SJCRH30 (cell line): Measurements from ENCODE around the gene S100A4. TPM values are rescaled to one million over a fixed set of nuclear protein-coding genes. Genes with fewer than 3 reads are reported as not detected.

Source experiments
- DNase-seq, 2 experiments: peaks; one replicate each; pipeline ENCODE4 v3.0.0-alpha.2; 2015 to 2020
- H3K27ac ChIP-seq: fragments of 250-450 bp; sonication (Bioruptor Pico); 2 replicates; pipeline ENCODE4 v1.5.1; 2020; ENCODE audit warnings: mild to moderate bottlenecking, moderate library complexity
- H3K27me3 ChIP-seq: fragments of 250-450 bp; sonication (Bioruptor Pico); 2 replicates; pipeline ENCODE4 v1.5.1; 2020; ENCODE audit warnings: mild to moderate bottlenecking, moderate library complexity
- H3K36me3 ChIP-seq: fragments of 250-450 bp; sonication (Bioruptor Pico); 2 replicates; pipeline ENCODE4 v1.5.1; 2020; ENCODE audit warnings: mild to moderate bottlenecking, moderate library complexity
- H3K4me1 ChIP-seq: fragments of 250-450 bp; sonication (Bioruptor Pico); 2 replicates; pipeline ENCODE4 v1.5.1; 2020; ENCODE audit warnings: mild to moderate bottlenecking, moderate library complexity
- H3K4me3 ChIP-seq: fragments of 250-450 bp; sonication (Bioruptor Pico); 2 replicates; pipeline ENCODE4 v1.5.1; 2020; ENCODE audit warnings: mild to moderate bottlenecking, moderate library complexity
- H3K9me3 ChIP-seq: fragments of 250-450 bp; sonication (Bioruptor Pico); replicated peaks from 2 replicates; pipeline ENCODE4 v1.5.1; 2020; ENCODE audit warnings: mild to moderate bottlenecking, moderate library complexity
- total RNA-seq: library from RNA; depleted of rRNA; stranded (reverse); fragments of >200 nt; shearing (Covaris generic); gene quantifications from 2 replicates; pipeline ENCODE4 v1.2.3, GENCODE V29; 2014

S100A4 gene
- total RNA-seq, 1 experiment from 2014 or later: 2.1 TPM

DNA sequence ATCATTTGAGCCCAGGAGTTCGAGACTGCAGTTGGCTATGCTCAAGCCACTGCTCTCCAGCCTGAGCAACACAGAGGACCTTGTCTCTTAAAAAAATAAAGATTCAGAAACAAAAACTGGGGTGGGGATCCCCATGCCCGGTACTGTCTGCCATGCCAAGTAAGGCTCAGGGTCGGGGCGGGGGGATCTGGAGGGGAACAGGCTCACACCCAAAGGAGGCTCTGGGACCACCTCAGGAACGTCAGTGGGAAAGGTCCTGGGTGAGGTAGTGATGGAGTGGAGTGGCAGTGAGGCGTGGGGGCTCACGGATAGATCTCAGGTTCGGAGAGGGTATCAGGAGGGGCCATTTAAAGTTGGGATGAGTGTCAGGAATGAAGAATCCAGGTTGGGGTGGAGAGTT lies 765 bp upstream of the S100A4 start:
- no peak overlapping the region for H3K4me3 ChIP-seq
- no peaks in the 10 kb centered on the region for H3K36me3 ChIP-seq
- H3K9me3 ChIP-seq: no peaks in the 10 kb centered on the region
- H3K4me1 ChIP-seq: peaks cover 14% of the 10 kb centered on the region
- H3K27me3 ChIP-seq: no peaks in the 10 kb centered on the region
- H3K27ac ChIP-seq: no peak overlapping the region
- no peak for DNase-seq

DNA sequence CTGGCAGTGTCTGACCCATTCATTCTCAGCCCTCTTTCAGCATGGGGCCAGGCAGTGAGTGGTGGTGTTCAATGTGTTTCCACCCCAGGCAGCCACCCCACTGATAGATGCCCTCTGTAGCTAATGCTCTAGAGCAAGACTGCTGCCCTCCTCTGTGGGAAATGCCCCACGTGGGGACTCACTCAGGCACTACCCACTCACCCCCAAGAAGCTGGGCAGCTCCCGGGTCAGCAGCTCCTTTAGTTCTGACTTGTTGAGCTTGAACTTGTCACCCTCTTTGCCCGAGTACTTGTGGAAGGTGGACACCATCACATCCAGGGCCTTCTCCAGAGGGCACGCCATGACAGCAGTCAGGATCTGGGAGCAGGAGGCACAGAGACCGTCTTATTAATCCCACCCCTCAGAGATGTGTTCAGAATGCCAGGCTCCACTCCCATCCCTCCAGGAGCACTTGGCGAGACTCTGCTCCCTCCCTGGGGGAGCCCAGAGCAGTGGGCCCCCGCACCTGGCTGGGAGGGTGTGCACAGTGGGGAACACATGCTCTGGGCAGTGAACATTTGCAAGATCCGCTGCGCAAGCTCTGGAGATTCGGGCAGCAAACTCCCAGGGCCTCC lies 1.0 kb downstream of the S100A4 start:
- no peak for DNase-seq
- H3K9me3 ChIP-seq: no peaks in the 10 kb centered on the region
- H3K27ac ChIP-seq: no peak overlapping the region
- no peaks in the 10 kb centered on the region for H3K36me3 ChIP-seq
- H3K4me1 ChIP-seq: peaks cover 18% of the 10 kb centered on the region
- H3K4me3 ChIP-seq: no peak overlapping the region
- no peaks in the 10 kb centered on the region for H3K27me3 ChIP-seq

DNA sequence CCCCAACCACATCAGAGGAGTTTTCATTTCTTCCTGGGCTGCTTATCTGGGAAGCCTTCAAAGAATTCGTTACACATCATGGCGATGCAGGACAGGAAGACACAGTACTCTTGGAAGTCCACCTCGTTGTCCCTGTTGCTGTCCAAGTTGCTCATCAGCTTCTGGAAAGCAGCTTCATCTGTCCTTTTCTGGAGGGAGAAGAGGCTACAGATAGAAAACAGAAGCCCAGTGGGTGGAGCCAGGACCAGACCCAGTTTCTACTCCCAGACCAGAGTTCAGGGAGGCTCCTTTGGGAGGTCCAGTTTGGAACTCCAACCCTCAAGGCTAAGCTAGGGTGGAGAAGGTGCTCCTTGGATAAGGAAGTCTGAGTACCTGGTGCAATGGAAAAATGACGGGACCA lies 1.9 kb downstream of the S100A4 start:
- no peaks in the 10 kb centered on the region for H3K36me3 ChIP-seq
- DNase-seq: no peak
- H3K4me3 ChIP-seq: no peak overlapping the region
- H3K4me1 ChIP-seq: peaks cover 9% of the 10 kb centered on the region; the same call in 1 of the 2 replicates
- H3K9me3 ChIP-seq: no peaks in the 10 kb centered on the region
- H3K27me3 ChIP-seq: no peaks in the 10 kb centered on the region
- H3K27ac ChIP-seq: no peak overlapping the region

DNA sequence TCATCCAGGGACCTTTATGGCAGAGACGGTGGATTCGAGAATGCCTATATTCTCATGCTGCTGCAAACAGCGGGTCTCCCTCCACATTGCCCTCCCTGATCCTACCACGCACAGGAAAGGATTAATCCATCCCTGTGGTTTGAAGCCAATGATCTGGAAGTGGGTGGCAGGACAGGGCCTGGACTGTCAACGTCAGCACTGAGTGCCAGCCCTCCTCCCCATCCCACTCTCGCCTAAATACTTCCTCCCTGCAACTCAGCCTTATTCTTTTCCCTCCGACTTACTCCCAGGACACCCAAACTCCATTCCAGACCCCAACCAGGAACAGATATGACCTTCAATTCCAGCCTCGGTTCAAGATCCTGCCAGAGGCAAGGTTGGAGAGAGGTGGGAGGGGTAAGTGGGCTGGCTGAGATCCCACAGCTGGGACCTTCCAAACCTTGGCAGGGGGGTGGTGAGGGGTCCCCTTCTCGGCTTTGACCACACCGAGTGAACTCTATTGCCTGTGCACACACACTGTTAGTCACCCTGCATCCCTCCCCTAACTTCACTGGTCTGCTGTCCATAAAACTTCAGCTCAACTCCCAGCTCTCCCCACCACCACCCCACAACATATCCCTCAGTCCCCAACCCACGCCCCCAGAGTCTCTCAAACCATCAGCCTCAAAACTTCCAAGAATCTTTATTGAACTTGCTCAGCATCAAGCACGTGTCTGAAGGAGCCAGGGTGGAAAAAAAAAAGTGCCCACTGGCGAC lies 2.5 kb downstream of the S100A4 start:
- no peaks in the 10 kb centered on the region for H3K9me3 ChIP-seq
- H3K4me1 ChIP-seq: peaks cover 7% of the 10 kb centered on the region; the same call in 1 of the 2 replicates
- no peak for DNase-seq
- H3K4me3 ChIP-seq: no peak overlapping the region
- no peaks in the 10 kb centered on the region for H3K36me3 ChIP-seq
- no peak overlapping the region for H3K27ac ChIP-seq
- no peaks in the 10 kb centered on the region for H3K27me3 ChIP-seq

DNA sequence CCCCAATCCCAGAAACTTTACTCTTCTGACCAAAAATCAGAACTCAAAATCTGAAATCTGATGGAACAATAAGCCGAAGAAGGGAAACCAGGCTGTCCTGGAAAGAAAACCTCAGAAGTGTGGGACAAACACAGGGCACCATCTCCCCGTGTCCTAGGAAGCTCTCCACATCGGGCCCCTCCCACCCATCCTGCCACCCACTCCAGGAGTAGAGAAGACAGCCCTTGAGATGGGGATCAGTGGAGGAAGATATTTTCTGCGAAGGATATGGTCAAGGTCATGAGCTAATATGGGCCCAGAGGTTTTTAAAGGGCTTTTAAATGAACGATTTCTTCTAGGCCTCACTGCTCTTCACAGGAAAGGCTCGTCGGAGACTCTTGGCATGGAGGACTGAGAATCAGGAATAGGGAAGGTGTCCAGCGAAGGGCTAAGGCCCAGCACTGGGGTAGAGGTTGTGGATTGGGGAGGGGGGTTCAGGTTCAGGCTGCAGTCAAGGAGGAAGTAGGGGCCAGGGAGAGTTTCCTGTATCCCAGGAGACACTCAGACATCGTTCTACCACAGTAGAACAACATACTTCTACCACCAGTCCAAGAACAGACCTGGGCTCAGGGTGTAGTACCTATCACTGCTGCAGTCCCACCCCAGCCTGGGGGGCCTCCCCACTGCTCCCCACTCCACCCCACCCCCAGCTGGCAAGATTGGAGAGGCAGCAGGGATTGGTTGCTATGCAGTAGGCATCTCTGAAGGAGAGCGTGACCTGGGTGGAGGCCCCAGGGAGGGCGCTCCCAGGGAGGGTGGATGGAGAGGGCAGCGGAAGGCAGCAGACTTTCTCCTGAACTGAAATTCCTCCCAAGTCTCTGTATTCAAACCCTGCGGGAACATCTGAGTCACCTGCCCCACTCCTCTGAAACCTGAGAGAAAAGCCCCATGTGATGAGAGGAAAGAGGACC lies 3.7 kb downstream of the S100A4 start:
- H3K4me1 ChIP-seq: peaks cover 9% of the 10 kb centered on the region

DNA sequence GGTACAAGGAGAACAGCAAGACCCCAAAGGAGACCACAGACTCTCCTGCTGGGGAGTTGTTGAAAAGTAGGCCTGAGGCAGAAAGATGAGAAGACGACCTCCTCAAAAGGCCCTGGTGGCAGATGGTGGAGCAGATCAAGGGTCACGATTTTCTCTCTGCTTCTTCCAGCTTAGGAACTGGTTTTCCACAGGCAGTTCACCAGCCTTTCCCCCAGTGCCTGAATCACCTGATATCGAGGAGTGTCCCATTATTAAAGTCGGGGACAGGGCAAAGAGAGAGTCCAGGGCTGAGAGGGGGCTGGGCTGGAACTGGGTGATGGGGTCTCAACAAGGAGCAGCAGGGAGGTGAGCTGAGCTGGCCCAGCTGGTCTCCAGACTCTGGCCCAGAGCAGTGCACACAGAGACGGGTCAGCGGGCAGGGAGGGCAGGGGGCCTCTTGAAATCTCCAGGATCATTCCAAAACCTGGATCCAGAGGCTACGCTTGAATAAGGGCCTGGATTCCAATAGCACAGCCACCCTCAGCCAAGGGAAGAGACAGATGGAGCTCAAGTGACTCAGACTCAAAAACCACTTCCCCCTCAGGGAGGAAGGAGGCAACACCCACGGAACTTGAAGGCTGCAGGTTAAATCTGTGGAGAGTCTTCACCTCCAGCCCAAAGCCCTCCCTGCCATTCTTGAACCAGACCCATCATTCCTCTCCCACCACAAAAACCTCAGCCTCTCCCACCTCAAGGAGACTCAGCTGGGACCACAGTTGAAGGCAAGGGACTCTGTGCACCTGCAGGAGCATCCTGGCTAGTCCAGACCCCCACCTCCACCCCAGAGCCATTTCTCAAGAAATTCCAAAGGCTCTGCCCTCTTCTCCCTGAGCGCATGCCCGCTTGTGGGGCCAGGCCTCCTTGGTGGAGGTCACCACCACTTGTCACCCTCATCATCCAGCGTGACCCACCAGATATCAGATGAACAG lies 4.9 kb downstream of the S100A4 start, which contains the start of gene S100A5:
Gene S100A5, minus strand, starts transcription at position 541 of the 968 bp plus-strand sequence. CDS start 743 bp downstream, outside the sequence.
- no peaks in the 10 kb centered on the region for H3K36me3 ChIP-seq
- no peaks in the 10 kb centered on the region for H3K9me3 ChIP-seq
- H3K4me3 ChIP-seq: no peak within 1 kb of the TSS
- no peaks in the 10 kb centered on the region for H3K27me3 ChIP-seq
- H3K27ac ChIP-seq: no peak within 1 kb of the TSS
- peak in 1 of 2 experiments; percentile 44 for DNase-seq
- H3K4me1 ChIP-seq: peaks cover 15% of the 10 kb centered on the region

More for the DNA sequence above, 3.7 kb downstream of the S100A4 start:
- DNase-seq: no peak
- no peak overlapping the region for H3K27ac ChIP-seq
- no peaks in the 10 kb centered on the region for H3K9me3 ChIP-seq
- H3K27me3 ChIP-seq: no peaks in the 10 kb centered on the region
- no peak overlapping the region for H3K4me3 ChIP-seq
- H3K36me3 ChIP-seq: no peaks in the 10 kb centered on the region

DNA sequence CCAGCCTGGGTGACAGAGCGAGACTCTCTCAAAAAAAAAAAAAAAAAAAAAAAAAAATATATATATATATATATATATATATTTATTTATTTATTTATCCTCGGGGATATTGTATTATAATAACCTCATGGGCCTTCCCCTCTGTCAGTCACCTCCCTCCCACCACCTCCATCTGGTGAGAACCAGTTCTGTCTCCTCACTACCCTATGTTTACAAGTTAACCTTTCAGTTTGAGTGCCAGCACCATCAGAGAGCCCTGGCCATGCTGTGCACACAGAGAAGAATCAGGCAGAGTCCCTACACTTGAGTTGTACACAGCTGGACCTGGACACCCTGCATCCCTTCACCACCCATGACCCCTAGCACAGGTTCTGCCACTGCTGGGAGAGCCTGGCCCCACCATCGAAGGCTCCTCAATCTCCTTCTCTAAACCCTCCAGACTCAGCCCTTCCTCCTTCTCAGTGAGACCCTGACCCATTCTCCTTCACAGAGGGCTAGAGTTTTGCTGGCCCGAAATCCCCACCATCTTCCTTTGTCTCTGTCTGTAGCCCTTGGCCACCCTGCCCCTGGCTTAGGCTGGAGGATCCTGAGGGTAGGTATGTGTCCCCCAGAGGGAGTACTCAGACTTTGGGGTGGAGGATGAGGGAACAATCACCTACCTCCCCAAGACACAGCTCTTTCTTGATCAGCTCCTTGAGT lies 6.1 kb downstream of the S100A4 start:
- peaks cover 18% of the 10 kb centered on the region for H3K4me1 ChIP-seq
- H3K36me3 ChIP-seq: no peaks in the 10 kb centered on the region
- DNase-seq: no peak
- H3K9me3 ChIP-seq: no peaks in the 10 kb centered on the region
- H3K27me3 ChIP-seq: no peaks in the 10 kb centered on the region
- no peak overlapping the region for H3K4me3 ChIP-seq
- no peak overlapping the region for H3K27ac ChIP-seq

DNA sequence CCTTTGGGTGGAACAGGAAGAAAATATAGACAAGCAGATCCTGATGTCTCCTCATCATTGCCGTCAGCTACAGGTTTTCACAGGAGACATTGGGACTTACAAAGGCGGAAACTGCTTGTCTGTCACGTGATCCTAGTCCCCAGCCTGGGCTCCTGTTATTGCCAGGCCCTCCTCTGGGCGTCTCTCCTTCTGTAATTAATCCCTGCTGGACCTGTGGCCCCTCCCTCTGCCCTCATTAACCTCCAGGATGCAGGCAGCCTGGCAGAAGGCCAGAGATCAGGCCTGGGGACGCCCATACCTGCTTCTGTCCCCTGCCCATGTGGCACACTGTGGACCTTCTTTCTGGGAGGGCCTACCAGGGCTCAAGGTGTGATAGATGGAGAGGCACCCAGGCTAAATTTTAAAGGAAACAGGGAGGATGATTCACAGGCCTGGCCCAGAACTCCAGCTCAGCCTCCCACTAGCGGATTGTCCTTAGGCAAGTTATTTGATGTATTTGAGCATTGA lies 7.2 kb downstream of the S100A4 start:
- H3K9me3 ChIP-seq: no peaks in the 10 kb centered on the region
- H3K4me3 ChIP-seq: no peak overlapping the region
- H3K27me3 ChIP-seq: no peaks in the 10 kb centered on the region
- H3K27ac ChIP-seq: no peak overlapping the region
- peaks cover 30% of the 10 kb centered on the region for H3K4me1 ChIP-seq
- no peaks in the 10 kb centered on the region for H3K36me3 ChIP-seq
- no peak for DNase-seq

DNA sequence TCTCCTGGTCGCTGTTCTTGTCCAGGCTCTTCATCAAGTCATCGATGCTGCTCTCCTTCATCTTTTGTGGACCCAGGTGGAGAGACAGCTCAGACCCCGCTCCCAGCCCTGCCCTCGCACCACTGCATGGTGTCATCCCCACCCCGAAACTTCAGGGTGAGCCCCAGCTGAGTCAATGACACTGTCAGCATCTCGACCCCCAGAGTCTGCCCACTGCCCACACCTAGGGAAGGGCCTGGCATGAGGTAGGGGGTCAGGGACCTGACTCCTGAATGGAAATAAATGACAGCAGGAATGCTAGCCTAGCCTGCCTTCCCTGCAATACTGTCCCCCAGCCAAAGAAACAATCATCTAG lies 8.3 kb downstream of the S100A4 start:
- DNase-seq: no peak
- H3K27ac ChIP-seq: no peak overlapping the region
- H3K4me3 ChIP-seq: no peak overlapping the region
- H3K36me3 ChIP-seq: no peaks in the 10 kb centered on the region
- H3K27me3 ChIP-seq: no peaks in the 10 kb centered on the region
- H3K4me1 ChIP-seq: peaks cover 35% of the 10 kb centered on the region
- no peaks in the 10 kb centered on the region for H3K9me3 ChIP-seq

DNA sequence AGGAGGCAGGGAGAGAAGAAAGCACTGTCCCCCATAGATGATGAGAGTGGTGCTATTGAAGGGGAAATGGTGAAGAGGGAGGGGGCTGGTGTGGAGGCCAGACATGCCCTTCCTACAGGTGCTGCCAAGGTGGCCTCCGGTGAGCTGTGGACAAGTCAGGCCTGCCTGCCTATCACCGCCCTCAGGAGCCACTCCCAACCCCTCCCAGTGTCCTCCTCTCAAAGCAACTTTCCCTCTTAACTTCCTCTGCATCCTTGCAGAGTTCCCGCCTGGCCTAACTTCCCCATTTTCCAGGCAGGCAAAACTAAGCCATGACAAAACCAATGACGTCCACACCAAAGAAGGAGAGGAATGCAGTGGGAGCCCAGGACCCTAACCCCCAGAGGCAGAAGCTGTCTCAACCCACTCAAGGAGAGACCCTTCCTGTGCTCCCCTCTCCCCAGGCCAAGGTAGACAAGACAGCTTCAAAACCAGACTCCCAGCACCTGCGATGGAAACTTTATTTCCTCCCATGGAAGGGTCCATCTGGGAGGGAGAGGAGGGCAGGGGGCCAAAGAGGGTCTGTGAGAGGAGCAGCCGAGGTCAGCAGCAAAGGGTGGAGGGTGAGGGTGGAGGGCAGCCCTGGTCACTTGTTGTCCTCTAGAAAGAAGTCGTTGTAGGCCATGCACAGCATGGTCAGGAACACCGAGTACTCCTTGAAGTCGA lies 8.8 kb downstream of the S100A4 start:
- H3K27ac ChIP-seq: peak overlapping the region; percentile 60
- no peaks in the 10 kb centered on the region for H3K27me3 ChIP-seq
- H3K4me1 ChIP-seq: peaks cover 39% of the 10 kb centered on the region
- no peaks in the 10 kb centered on the region for H3K36me3 ChIP-seq
- H3K4me3 ChIP-seq: peak overlapping the region; percentile 68
- DNase-seq: no peak
- H3K9me3 ChIP-seq: no peaks in the 10 kb centered on the region

DNA sequence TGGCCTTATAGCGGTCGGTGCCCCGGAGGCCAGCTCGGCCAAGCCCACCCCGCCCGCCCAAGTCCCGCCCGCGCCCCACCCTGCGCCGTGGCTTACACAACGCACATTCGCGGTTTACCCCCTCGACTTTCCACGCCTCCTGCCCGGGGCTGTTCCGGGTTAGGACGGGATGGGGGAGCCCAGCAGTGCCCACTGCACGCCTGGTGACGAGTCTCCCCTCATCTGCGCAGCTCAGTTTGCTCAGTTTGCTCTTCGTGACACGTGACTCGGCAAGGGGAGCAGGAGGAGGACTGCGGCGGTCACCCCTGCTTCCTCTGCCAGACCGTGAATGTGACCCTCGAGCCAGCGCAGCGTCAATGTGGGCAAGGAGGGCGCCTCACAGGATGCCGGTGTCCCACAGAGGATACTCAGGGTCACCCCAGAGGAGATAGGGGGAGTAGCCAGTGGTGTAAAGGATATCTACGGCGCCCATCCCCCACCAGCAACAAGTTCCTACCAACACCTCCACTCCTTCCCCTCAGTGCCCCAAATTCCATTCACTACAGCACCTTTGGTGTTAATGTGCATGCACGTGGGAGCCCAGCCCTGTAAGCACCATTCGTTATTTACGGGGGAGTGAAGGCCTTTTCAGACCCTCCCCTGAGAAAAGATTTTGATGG lies 9.5 kb downstream of the S100A4 start:
- Histone ChIP-seq H3K4me1 (peaks cover 39% of the 10 kb centered on the region), H3K36me3 (no peaks in the 10 kb centered on the region)
- DNase-seq: peak; percentile 78 to 80

DNA sequence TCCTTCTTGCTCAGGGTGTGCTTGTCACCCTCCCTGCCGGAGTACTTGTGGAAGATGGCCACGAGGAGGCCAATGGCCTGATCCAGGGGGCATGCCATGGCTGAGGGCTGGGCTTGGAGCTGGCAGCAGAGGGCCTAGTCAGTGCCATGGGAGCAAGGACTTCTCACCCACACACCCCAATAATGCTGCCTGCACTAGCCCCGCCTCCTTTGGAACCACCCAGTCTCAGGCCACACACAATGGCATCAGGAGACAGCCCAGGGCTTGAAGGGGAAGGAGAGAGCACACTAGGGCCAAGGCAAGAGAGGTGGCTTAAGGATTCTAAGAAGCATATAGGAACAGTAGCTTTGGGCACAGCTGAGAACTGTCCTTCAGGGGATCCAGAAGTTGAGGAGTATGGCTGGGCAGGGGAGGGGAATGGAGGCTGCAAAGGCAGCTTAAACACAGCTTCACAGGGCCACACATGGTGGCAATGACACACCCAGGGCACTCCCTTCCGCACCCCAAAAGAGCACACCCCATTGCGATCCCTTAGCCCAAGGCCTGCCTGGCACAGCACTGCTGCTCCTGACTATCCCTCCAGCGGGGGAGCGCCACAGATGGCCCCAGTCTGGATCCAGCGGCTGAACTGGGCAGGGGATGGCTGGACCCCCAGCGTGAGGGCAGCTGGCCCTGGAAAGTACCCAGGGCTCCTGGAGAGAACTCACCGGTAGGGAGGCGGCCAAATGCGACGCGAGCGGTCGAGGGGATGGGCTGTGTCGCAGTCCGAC lies 10.2 kb downstream of the S100A4 start, which contains the start of gene S100A6:
Gene S100A6, minus strand, starts transcription at position 750 of the 770 bp plus-strand sequence. Its CDS starts 652 bp downstream, at position 98.
- Histone ChIP-seq H3K4me3 (peak within 1 kb of the TSS; percentile 68), H3K4me1 (peaks cover 37% of the 10 kb centered on the region), H3K27ac (peak within 1 kb of the TSS; percentile 61), H3K9me3 (no peaks in the 10 kb centered on the region), H3K36me3 (no peaks in the 10 kb centered on the region), H3K27me3 (no peaks in the 10 kb centered on the region)
- DNase-seq: no peak

More for the DNA sequence above, 9.5 kb downstream of the S100A4 start:
- peak overlapping the region; percentile 68 for H3K4me3 ChIP-seq
- H3K27me3 ChIP-seq: no peaks in the 10 kb centered on the region
- H3K27ac ChIP-seq: peak overlapping the region; percentile 61
- no peaks in the 10 kb centered on the region for H3K9me3 ChIP-seq
